PFSK-1 (cell line): ENCODE measurements around the gene DISC1.

Source experiments
- POLR2AphosphoS5 ChIP-seq: IDR thresholded peaks from 2 replicates; pipeline ENCODE4 v1.6.1; 2012; ENCODE audit warnings: low read depth, mild to moderate bottlenecking, control low read depth, low read length, moderate library complexity
- SIN3A ChIP-seq: IDR thresholded peaks from 2 replicates; pipeline ENCODE4 v1.6.1; 2012; ENCODE audit warnings: mild to moderate bottlenecking, low read length, moderate library complexity, borderline replicate concordance; ENCODE audit not compliant: insufficient read depth
- TAF1 ChIP-seq: IDR thresholded peaks from 2 replicates; pipeline ENCODE4 v1.6.1; 2012; ENCODE audit warnings: low read length, control low read depth, borderline replicate concordance; ENCODE audit not compliant: insufficient read depth
- TF ChIP-seq, protein P1 (sequence below), 2 experiments: IDR thresholded peaks; 2 replicates each; pipeline versions ENCODE4 v1.6.1 to v1.8.0; 2011 to 2012; ENCODE audit warnings: low read depth in 2 of 2, low read length in 2 of 2, control low read depth in 1 of 2, inconsistent platforms in 1 of 2, mild to moderate bottlenecking in 1 of 2, moderate library complexity in 1 of 2; ENCODE audit not compliant: insufficient read depth in 1 of 2

DNA sequence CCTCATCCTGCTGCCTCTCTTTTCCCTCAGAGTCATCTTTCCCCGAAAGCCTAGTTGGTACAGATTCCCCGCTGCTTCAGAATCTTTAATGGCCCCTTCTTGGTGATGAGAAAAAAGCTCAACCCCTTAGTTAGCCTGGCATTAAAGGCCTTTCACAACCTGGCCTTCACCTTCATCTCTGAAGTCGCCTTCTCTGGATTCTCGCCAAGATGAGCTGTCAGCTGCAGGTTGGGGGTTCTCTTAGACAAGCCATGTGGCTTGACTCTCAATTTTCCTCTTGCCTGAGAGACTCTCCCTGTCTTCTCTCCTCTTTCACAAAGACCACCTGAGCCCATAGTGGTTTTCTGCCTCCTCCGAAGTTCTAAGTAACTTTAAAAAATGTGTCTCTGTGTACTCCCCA, 15.5 kb upstream of the DISC1 start:
- TF ChIP-seq POLR2AphosphoS5 = no peak
- TF ChIP-seq, protein P1, sequence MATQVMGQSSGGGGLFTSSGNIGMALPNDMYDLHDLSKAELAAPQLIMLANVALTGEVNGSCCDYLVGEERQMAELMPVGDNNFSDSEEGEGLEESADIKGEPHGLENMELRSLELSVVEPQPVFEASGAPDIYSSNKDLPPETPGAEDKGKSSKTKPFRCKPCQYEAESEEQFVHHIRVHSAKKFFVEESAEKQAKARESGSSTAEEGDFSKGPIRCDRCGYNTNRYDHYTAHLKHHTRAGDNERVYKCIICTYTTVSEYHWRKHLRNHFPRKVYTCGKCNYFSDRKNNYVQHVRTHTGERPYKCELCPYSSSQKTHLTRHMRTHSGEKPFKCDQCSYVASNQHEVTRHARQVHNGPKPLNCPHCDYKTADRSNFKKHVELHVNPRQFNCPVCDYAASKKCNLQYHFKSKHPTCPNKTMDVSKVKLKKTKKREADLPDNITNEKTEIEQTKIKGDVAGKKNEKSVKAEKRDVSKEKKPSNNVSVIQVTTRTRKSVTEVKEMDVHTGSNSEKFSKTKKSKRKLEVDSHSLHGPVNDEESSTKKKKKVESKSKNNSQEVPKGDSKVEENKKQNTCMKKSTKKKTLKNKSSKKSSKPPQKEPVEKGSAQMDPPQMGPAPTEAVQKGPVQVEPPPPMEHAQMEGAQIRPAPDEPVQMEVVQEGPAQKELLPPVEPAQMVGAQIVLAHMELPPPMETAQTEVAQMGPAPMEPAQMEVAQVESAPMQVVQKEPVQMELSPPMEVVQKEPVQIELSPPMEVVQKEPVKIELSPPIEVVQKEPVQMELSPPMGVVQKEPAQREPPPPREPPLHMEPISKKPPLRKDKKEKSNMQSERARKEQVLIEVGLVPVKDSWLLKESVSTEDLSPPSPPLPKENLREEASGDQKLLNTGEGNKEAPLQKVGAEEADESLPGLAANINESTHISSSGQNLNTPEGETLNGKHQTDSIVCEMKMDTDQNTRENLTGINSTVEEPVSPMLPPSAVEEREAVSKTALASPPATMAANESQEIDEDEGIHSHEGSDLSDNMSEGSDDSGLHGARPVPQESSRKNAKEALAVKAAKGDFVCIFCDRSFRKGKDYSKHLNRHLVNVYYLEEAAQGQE (IDR thresholded peaks at IDR 0.05; ENCODE audit: insufficient read depth in 1 of 2, low read depth in 2 of 2, low read length in 2 of 2) = no peak
- TF ChIP-seq TAF1 = no peak
- TF ChIP-seq SIN3A = no peak
